H1 (cell line): ENCODE measurements around the gene PIGU. TPM values are rescaled to one million over a fixed set of nuclear protein-coding genes. Genes with fewer than 3 reads are reported as not detected.

Experiments used
- CTCF ChIA-PET: fragments of 300-600 bp; sonication (Branson Sonifier 250); formaldehyde crosslinking; loops from one replicate; lab custom pipeline; 2021; ENCODE audit not compliant: partially characterized antibody; lab: Charles Lee
- POLR2A ChIA-PET: fragments of 300-600 bp; sonication (Branson Sonifier 250); formaldehyde crosslinking; loops from one replicate; lab custom pipeline; 2021; ENCODE audit warnings: inconsistent platforms; ENCODE audit not compliant: partially characterized antibody; lab: Charles Lee
- DNase-seq, 2 experiments: peaks; one replicate each; pipeline versions ENCODE4 v3.0.0 to v3.0.0-alpha.2; 2010 to 2022; ENCODE audit warnings: low spot score in 2 of 2, low read depth in 1 of 2, mixed read lengths in 1 of 2
- FAIRE-seq: peaks from 2 replicates; lab custom pipeline; 2011; peaks lifted over from hg19 to GRCh38; lab: Jason Lieb, UNC
- H2AFZ ChIP-seq: 2 replicates; pipeline ENCODE4 v1.8.1; 2012; ENCODE audit warnings: low read length, inconsistent platforms
- H2AK5ac ChIP-seq: 2 replicates; pipeline ENCODE4 v1.6.1; 2013; ENCODE audit warnings: low read depth, low read length
- H2BK120ac ChIP-seq: replicated peaks from 2 replicates; pipeline ENCODE3; 2013; ENCODE audit warnings: low read depth, low read length, inconsistent platforms
- H2BK12ac ChIP-seq: 2 replicates; pipeline ENCODE4 v1.6.1; 2013; ENCODE audit warnings: low read depth, low read length
- H2BK15ac ChIP-seq: 2 replicates; pipeline ENCODE4 v1.6.1; 2013; ENCODE audit warnings: low read length
- H2BK20ac ChIP-seq: 2 replicates; pipeline ENCODE4 v1.6.1; 2013; ENCODE audit warnings: low read length
- H2BK5ac ChIP-seq: 2 replicates; pipeline ENCODE4 v1.6.1; 2013; ENCODE audit warnings: low read depth, low read length
- H3K14ac ChIP-seq: 2 replicates; pipeline ENCODE4 v1.6.1; 2013; ENCODE audit warnings: inconsistent platforms; ENCODE audit not compliant: insufficient read length
- H3K18ac ChIP-seq: 2 replicates; pipeline ENCODE4 v1.6.1; 2013; ENCODE audit warnings: low read length; ENCODE audit errors: extremely low read depth
- H3K23ac ChIP-seq: 2 replicates; pipeline ENCODE4 v1.6.1; 2013; ENCODE audit warnings: inconsistent platforms; ENCODE audit not compliant: insufficient read length
- H3K23me2 ChIP-seq: 2 replicates; pipeline ENCODE4 v1.6.1; 2013; ENCODE audit warnings: low read depth, low read length
- H3K27ac ChIP-seq: 2 replicates; pipeline ENCODE4 v1.6.1; 2011; ENCODE audit warnings: low read depth, low read length, inconsistent platforms
- H3K27me3 ChIP-seq, 4 experiments: replicated peaks in 1 of 4; 1 replicate in 1 of 4; 2 replicates in 3 of 4; pipeline versions ENCODE4 v1.6.1 to v1.8.1; 2011 to 2013; ENCODE audit warnings: low read length in 3 of 4, mild to moderate bottlenecking in 3 of 4, inconsistent platforms in 2 of 4, mixed read lengths in 2 of 4, moderate library complexity in 1 of 4; ENCODE audit not compliant: control insufficient read depth in 3 of 4, insufficient read depth in 3 of 4; ENCODE audit errors: extremely low read depth in 1 of 4
- H3K36me3 ChIP-seq, 4 experiments: 2 replicates each; pipeline versions ENCODE4 v1.6.1 to v1.8.1; 2011 to 2013; ENCODE audit warnings: mild to moderate bottlenecking in 4 of 4, low read length in 3 of 4, moderate library complexity in 2 of 4, control low read depth in 1 of 4, inconsistent platforms in 1 of 4; ENCODE audit not compliant: insufficient read depth in 4 of 4, control insufficient read depth in 2 of 4
- H3K4ac ChIP-seq: replicated peaks from 2 replicates; pipeline ENCODE3; 2013; ENCODE audit warnings: low read length, low read depth, mixed read lengths, inconsistent platforms; ENCODE audit not compliant: insufficient read length
- H3K4me1 ChIP-seq, 4 experiments: replicated peaks in 1 of 4; 1 replicate in 1 of 4; 2 replicates in 3 of 4; pipeline versions ENCODE4 v1.6.1 to v1.8.1; 2011 to 2013; ENCODE audit warnings: low read length in 3 of 4, inconsistent platforms in 2 of 4, mixed read lengths in 1 of 4; ENCODE audit not compliant: insufficient read depth in 4 of 4, control insufficient read depth in 3 of 4
- H3K4me2 ChIP-seq, 2 experiments: 2 replicates each; pipeline versions ENCODE4 v1.6.1 to v1.8.1; 2011 to 2013; ENCODE audit warnings: low read depth in 2 of 2, low read length in 2 of 2, control low read depth in 1 of 2, inconsistent platforms in 1 of 2, mild to moderate bottlenecking in 1 of 2; ENCODE audit not compliant: insufficient read depth in 1 of 2
- H3K4me3 ChIP-seq, 4 experiments: fragments of 200-600, 300-600 bp in 1 of 4; sonication (generic), shearing (Covaris generic), sonication (Bioruptor Twin) in 1 of 4; 2 replicates each; pipeline versions ENCODE4 v1.5.1 to v1.8.1; 2011 to 2016; ENCODE audit warnings: low read length in 4 of 4, low read depth in 3 of 4, control low read depth in 2 of 4, inconsistent platforms in 2 of 4, mild to moderate bottlenecking in 2 of 4, mixed read lengths in 1 of 4, moderate library complexity in 1 of 4; ENCODE audit not compliant: insufficient read depth in 2 of 4; ENCODE audit errors: extremely low read depth in 1 of 4
- H3K56ac ChIP-seq: replicated peaks from 2 replicates; pipeline ENCODE3; 2013; ENCODE audit warnings: low read depth, mild to moderate bottlenecking, mixed read lengths, low read length, inconsistent platforms; ENCODE audit not compliant: insufficient read length
- H3K79me1 ChIP-seq: 2 replicates; pipeline ENCODE4 v1.6.1; 2013; ENCODE audit warnings: low read depth, low read length, control low read depth
- H3K79me2 ChIP-seq, 2 experiments: 2 replicates each; pipeline versions ENCODE4 v1.6.1 to v1.8.1; 2012 to 2013; ENCODE audit warnings: low read length in 2 of 2, mild to moderate bottlenecking in 2 of 2, inconsistent platforms in 1 of 2; ENCODE audit not compliant: insufficient read depth in 2 of 2, control insufficient read depth in 1 of 2
- H3K9ac ChIP-seq, 4 experiments: replicated peaks in 1 of 4; 1 replicate in 1 of 4; 2 replicates in 3 of 4; pipeline versions ENCODE4 v1.6.1 to v1.8.1; 2011 to 2013; ENCODE audit warnings: low read depth in 3 of 4, low read length in 3 of 4, control low read depth in 2 of 4, mild to moderate bottlenecking in 2 of 4, moderate library complexity in 2 of 4, inconsistent platforms in 1 of 4; ENCODE audit errors: extremely low read depth in 1 of 4
- H3K9me3 ChIP-seq, 2 experiments: 2 replicates each; pipeline versions ENCODE4 v1.6.1 to v1.8.1; 2012 to 2013; ENCODE audit warnings: mild to moderate bottlenecking in 2 of 2, moderate library complexity in 2 of 2, control low read depth in 1 of 2, inconsistent platforms in 1 of 2, low read depth in 1 of 2, low read length in 1 of 2, mixed read lengths in 1 of 2; ENCODE audit not compliant: insufficient read depth in 2 of 2
- H4K20me1 ChIP-seq, 2 experiments: replicated peaks in 1 of 2; 2 replicates each; pipeline versions ENCODE3 to v1.8.1; 2011 to 2013; ENCODE audit warnings: inconsistent platforms in 2 of 2, low read length in 2 of 2, mild to moderate bottlenecking in 1 of 2; ENCODE audit not compliant: insufficient read depth in 2 of 2, control insufficient read depth in 1 of 2
- H4K5ac ChIP-seq: 2 replicates; pipeline ENCODE4 v1.6.1; 2013; ENCODE audit warnings: low read length, low read depth, mixed read lengths, inconsistent platforms; ENCODE audit not compliant: insufficient read length
- H4K8ac ChIP-seq: 2 replicates; pipeline ENCODE4 v1.8.0; 2013; ENCODE audit warnings: mild to moderate bottlenecking, moderate library complexity, low read length, inconsistent platforms; ENCODE audit not compliant: insufficient read depth; ENCODE audit errors: extremely low read depth
- H4K91ac ChIP-seq: replicated peaks from 2 replicates; pipeline ENCODE3; 2013; ENCODE audit warnings: low read length, mixed read lengths, inconsistent platforms; ENCODE audit not compliant: insufficient read length
- CBX8 ChIP-seq: fragments of 300-800, 300-1000 bp; sonication (generic); IDR thresholded peaks from 2 replicates; pipeline ENCODE4 v1.7.1; 2016; ENCODE audit warnings: low read depth, low read length, borderline replicate concordance
- CEBPB ChIP-seq: IDR thresholded peaks from 2 replicates; pipeline ENCODE4 v1.6.1; 2012; ENCODE audit warnings: low read depth, low read length
- CTBP2 ChIP-seq: IDR thresholded peaks from 2 replicates; pipeline ENCODE4 v1.7.0; 2011; ENCODE audit warnings: borderline replicate concordance, mild to moderate bottlenecking, moderate library complexity, mixed read lengths, low read length; ENCODE audit not compliant: insufficient read depth, insufficient read length
- GTF2F1 ChIP-seq: IDR thresholded peaks from 2 replicates; pipeline ENCODE4 v1.6.1; 2012; ENCODE audit warnings: low read depth, low read length, improper control_type of control experiment, borderline replicate concordance
- HDAC6 ChIP-seq: IDR thresholded peaks from one replicate; pipeline ENCODE4 v1.7.1; 2012; ENCODE audit warnings: low read depth, mild to moderate bottlenecking, inconsistent platforms, low read length, moderate library complexity
- POU5F1 ChIP-seq: IDR thresholded peaks from 2 replicates; pipeline ENCODE4 v1.6.1; 2011; ENCODE audit warnings: low read depth, mild to moderate bottlenecking, low read length, moderate library complexity
- SRF ChIP-seq: IDR thresholded peaks from 2 replicates; pipeline ENCODE4 v1.6.1; 2011; ENCODE audit warnings: mild to moderate bottlenecking, low read depth, low read length, moderate library complexity
- TAF1 ChIP-seq: IDR thresholded peaks from 2 replicates; pipeline ENCODE4 v1.6.1; 2011; ENCODE audit warnings: mild to moderate bottlenecking, low read depth, low read length
- TBP ChIP-seq: IDR thresholded peaks from 2 replicates; pipeline ENCODE4 v1.6.1; 2011; ENCODE audit warnings: low read depth, low read length, improper control_type of control experiment
- TCF12 ChIP-seq: IDR thresholded peaks from 2 replicates; pipeline ENCODE4 v1.6.1; 2011; ENCODE audit warnings: low read depth, mild to moderate bottlenecking, low read length
- polyA plus RNA-seq, 7 experiments: library from polyadenylated mRNA; depleted of rRNA in 3 of 7; stranded (reverse) in 5 of 7; unstranded in 2 of 7; fragments of >200 nt in 5 of 7; fragments of 200-250 nt in 2 of 7; gene quantifications; 1 replicate in 5 of 7; 2 replicates in 1 of 7; 4 replicates in 1 of 7; pipeline versions ENCODE4 v1.2.1 to v1.2.3, GENCODE V29; 2011 to 2013; ENCODE audit warnings: missing spikeins in 2 of 7, mixed read lengths in 2 of 7
- total RNA-seq: library from RNA; stranded (reverse); fragmentation: NEBNext Ultra II Directional; extraction: Animal tissue kit (Norgen Biotek cat#: 25700); gene quantifications from 2 replicates; pipeline ENCODE4 v1.2.1, GENCODE V29; 2021

Gene PIGU
- total and polyA plus RNA-seq, 2 of the 8 experiments (the other 6 are each of a cell fraction or from before 2014, with no cell fraction given), result 28.3 to 117 TPM

DNA sequence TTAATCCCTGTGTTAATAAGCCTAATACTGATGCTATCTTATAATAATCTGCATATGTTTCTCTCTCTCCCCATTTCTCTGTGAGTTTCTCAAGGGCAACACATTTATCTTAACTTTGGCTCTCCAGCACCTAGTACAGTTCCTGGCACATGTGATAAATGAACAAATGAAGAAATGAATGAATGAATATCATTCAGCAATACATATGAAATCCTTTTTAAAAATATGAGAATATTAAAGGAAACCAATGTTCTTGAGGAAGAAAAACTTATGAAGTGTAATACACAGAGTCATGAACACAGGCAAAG lies 55.9 kb downstream of the PIGU start:
- Histone ChIP-seq H3K14ac (no peak overlapping the region), H3K79me2 (no peaks in the 10 kb centered on the region), H3K9ac (no peak overlapping the region), H4K20me1 (no peaks in the 10 kb centered on the region), H4K5ac (no peak overlapping the region), H3K9me3 (peaks cover 0 to 4% of the 10 kb centered on the region in 2 experiments; a peak in 1 of 4 replicates), H3K18ac (no peak overlapping the region), H3K4me3 (no peak overlapping the region), H4K8ac (no peak overlapping the region), H2BK5ac (no peak overlapping the region), H4K91ac (no peak overlapping the region), H3K4me2 (no peak overlapping the region), H2BK20ac (no peak overlapping the region), H3K4me1 (no peaks in the 10 kb centered on the region), H3K79me1 (no peaks in the 10 kb centered on the region), H3K56ac (no peak overlapping the region), H3K27me3 (no peaks in the 10 kb centered on the region), H3K4ac (no peak overlapping the region), H2AFZ (no peak overlapping the region), H2BK120ac (no peak overlapping the region), H2BK15ac (no peak overlapping the region), H3K23me2 (no peaks in the 10 kb centered on the region), H3K27ac (no peak overlapping the region), H3K23ac (no peak overlapping the region), H3K36me3 (no peaks in the 10 kb centered on the region; a peak in 1 of 8 replicates), H2AK5ac (no peak overlapping the region), H2BK12ac (no peak overlapping the region)
- CTCF ChIA-PET, result interaction anchor here (0.6 kb wide), 1 partner anchor 81 kb away, joined by 3 read pairs; no protein-coding TSS in a partner anchor
- FAIRE-seq, result no peak
- TF ChIP-seq SRF (no peak), CEBPB (no peak), TAF1 (no peak), HDAC6 (no peak), POU5F1 (no peak), TCF12 (no peak), GTF2F1 (no peak), TBP (no peak), CBX8 (no peak), CTBP2 (no peak)
- DNase-seq, result no peak
- POLR2A ChIA-PET, result no interaction called here
